Right renal pelvis (tissue), 4 donors: ENCODE measurements around the gene WWOX. TPM values are rescaled to one million over a fixed set of nuclear protein-coding genes. Genes with fewer than 3 reads are reported as not detected.

Experiments
- DNase-seq, 4 donors: peaks; one replicate each; pipeline ENCODE4 v3.0.0-alpha.2; 2013; ENCODE audit warnings: low read depth in 4 of 4, low spot score in 3 of 4, missing footprints in 1 of 4
- polyA plus RNA-seq, 4 donors: library from polyadenylated mRNA; unstranded; fragments of 120-200 nt; gene quantifications; one replicate each; pipeline ENCODE4 v1.2.1, GENCODE V29; 2013; ENCODE audit not compliant: insufficient read length in 4 of 4

Gene WWOX
- polyA plus RNA-seq, 4 donors, result 36.7 to 43.9 (median 38.5) TPM

DNA sequence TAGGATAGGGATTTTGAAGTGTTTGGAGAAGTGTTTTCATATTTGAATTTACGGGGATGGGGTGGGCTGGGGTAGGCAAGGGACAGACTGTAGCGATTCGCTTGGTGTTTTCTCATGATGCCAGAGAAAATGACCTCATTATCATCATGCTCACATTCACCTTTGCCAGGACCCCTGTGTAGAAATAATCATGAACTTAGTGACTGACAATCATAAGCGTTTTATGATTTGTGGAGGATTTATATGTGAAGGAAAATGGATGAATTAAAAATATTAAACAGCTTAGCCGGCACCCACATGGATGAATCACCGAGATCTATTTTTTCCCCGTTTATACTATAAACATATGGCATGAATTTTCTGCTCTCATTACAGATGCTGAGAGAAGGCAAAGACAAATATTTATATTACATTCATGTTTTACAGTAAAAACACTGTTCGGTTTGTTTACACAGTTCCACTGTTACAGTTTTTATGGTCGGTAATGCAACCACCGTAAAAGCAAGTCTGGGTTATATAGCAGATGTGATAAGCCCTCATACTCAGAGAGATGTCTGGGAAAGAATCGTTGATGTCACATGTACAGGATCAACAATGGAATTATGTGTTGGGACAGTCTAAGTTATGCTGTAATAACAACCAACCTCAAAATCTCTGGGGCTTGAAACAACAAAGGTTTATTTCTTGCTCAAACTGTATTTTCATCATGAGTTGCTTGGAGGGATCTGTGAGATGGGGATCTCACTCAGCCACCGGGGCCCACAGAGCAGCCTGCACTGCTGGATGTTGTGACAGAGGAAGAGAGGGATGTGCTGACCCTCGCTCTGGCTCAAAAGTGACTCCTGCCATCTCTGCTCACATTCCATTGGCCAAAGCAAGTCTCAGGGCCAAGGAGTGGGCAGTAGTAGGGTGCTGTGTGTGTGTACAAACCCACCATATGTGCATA lies 85.1 kb downstream of the WWOX start:
- no peak for DNase-seq

DNA sequence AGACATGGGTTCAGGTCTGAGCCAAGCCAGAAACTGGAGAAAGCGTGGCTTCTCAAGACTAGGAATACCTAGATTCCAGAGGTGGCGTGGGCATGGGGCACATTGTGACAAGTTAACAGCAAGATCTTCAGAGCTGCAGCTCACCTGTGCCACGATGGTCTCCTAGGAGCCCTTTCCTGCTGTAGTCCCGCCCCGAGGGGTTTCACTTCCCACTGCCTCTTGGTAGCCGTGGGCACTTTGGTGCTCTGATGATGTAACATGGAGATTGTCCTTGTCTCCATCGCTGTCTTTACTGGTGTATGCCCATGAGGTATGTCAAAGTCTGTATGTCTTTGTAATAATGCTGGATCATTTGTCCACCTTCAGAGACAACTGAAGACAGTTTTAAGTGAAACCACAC lies 89.7 kb downstream of the WWOX start:
- no peak for DNase-seq

DNA sequence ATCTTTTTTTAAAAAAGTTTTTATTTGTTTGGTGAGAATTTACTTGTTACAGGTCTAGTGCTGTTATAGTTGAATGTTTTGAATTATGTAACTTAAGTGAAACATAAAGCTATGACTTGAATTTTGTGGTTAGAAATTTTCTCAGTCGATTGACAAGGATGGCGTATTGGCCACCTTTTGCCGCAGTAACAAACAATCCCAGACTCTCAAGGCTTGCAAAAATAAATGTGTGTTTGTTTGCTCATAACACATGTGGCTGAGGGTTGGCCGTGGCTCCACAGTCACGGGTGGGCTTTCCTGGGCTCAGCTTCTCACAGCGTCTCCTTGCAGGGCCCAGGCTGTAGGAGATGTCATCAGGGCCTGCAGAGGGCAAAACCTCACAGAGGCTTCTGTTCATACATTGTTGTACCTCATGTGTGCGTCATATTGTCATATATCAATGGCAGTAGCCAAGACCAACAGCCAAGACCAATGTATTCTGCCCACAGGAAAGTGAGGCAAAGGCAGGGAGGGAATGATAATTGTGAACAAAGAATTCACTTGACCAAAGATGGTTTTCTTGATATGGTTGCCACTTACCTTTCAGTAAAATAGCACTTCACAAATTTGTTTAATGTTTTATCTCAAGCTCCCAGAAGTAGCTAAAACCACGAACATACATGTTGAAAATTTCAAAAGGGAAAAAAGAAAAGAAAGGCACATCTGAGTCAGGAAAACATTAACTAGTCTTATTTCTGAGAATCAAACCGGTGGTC lies 93.5 kb downstream of the WWOX start:
- no peak for DNase-seq

DNA sequence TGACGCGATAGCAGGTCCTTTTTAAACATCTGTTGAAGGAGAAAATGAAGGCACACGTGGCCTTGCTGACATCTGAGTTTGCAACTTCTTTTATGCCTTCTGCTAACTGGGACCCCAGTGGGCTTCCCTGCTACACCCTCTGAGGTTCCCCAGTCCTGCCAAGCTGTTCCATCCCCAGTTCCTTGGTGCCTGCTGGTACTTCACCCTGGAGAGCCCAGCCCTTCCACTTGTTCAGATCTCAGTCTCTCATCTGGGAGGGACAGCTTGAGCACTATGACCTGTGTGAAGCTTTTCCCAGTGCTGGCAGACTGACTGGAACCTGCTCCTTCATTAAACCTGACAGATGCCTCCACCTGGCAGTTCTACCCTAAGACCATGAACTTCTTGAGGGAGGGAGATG lies 95.5 kb downstream of the WWOX start:
- no peak for DNase-seq

DNA sequence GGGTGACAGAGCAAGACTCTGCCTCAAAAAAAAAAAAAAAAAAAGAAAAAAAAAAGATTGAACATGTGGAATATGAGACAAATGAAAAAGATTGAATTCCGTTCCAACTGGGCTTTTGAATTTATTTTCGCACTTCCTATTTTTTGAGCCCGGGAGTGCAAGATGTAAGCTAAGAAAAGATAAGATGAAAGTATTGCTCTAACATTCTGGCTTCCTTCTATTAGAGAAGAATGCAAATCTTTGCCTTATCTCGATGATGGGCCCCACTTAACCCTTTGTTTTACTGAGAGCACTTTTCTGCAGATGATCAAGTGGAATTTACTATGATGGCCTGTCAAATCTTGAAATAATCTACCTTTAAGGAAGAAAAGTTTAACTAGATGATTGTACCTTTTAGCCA lies 96.3 kb downstream of the WWOX start:
- no peak for DNase-seq

DNA sequence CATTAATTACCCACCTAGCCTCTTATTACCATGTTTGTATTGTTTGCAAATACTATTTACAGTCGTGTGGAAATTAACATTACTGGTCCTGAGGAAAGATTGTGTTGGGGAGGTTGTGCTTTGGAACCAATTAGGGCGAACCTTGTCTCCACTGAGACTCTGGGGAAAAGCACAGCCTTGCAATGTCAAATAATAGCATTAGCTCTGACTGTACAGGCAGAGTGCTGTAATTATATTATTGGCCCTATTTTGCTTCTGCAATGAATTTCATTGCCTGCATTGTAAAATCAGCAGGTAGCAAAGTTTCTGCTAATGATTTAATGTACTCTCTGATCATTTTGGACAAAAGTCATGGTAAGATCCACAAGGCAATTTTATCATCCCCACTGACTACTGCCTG lies 97.0 kb downstream of the WWOX start:
- no peak for DNase-seq

DNA sequence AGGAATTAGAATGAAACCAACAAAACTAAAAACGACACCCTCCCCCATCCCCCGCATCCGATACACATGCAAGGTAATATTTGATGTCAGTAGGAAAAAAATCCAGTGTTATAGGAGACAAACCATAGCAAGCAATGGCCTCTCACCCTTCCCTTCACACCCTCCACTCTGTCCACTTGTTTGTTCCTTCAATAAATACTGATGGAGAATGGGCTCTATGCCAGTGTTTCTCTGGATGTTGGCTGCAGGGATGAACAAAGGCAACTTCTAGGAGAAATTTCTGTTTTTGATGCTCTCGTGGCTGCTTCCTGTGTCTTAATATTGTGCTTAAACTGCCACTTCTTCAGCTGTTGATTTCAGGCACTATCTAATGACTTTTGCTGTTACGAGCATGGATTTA lies 98.8 kb downstream of the WWOX start:
- no peak for DNase-seq

DNA sequence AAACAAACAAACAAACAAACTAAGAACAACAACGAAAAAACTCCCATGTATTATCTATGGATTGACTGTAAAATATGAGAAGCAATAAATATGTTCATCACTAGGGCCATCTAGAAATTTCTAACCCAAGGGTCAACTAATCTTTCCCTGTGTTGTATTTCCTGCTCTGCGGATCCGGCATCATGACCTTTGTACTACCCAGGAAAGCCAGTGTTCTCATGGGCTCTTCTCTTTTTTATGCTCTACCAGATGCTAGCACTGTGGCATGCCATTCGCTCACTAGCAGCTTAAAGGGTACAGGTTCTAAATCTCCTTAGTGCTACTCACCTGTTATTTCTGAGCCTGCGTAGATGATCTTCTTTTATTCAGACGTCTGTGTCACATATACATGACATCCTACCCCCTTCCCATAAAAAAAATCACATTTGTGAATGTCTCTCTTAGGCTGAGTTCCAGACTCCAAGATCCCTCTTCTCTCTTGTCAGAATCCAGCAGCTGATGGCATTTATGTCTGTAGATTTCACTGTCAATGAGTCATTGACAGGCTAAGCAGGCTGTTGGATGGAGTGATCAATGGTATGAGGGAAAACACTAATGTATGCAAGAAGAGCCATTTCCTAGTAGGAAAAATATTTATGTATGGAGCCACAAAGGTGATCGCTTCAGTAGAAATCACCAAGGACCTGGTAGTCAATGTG lies 100.0 kb downstream of the WWOX start:
- no peak for DNase-seq

DNA sequence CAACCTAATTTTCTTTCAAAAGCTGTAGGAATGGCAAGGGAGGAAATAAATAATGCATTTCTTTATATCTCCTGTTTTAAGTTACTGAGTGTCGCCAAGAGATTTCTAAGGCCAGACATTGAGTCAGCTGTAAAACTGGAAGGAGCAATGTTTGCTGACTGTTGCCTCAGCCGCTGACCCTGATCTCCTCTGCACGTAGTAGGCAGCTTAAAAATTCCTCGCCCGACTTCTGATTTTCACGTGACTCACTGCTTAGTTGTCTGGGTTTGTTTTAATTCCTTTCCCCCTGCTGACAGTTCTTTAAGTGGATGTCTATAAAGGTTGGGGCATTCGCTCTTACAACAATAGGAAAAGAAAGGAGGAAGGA lies 100.6 kb downstream of the WWOX start:
- DNase-seq, result no peak

DNA sequence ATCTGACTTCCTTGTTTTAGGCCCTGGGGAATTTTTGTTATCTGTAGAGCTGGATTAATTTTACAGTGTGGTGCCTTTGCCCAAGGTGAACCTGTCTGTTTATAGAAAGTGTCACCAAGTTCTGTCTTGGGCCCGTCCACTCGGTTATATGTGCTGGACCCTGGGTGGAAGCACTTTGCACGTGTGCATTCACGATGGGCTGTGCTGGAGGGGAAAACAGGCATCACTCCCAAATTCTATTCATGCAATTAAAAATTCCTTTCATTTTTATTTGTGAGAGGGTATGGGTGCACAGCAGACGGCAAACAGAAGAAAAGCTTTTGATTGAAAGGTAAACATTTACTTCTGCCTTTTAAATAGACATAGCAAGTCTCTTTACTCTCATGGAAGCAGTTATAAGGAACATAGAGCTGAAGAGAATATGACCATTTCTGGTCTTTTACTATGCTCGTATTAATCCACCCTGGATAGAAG lies 101.2 kb downstream of the WWOX start:
- DNase-seq, result no peak

DNA sequence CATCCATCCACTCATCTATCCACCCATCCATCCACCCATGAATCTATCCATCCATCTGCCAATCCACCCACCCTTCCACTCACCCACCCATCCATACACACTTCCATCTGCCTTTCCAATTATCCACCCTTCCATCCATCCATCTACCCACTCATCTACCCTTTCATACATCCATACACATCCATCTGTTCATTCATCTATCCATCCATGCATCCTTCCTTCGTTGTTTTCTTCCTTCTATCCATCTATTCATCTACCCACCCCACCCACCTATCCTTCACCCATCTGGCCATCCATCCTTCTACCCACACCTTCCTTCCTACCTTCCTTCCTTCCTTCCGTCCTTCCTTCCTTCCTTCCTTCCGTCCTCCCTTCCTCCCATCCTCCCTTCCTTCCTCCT lies 106.1 kb downstream of the WWOX start:
- no peak for DNase-seq

DNA sequence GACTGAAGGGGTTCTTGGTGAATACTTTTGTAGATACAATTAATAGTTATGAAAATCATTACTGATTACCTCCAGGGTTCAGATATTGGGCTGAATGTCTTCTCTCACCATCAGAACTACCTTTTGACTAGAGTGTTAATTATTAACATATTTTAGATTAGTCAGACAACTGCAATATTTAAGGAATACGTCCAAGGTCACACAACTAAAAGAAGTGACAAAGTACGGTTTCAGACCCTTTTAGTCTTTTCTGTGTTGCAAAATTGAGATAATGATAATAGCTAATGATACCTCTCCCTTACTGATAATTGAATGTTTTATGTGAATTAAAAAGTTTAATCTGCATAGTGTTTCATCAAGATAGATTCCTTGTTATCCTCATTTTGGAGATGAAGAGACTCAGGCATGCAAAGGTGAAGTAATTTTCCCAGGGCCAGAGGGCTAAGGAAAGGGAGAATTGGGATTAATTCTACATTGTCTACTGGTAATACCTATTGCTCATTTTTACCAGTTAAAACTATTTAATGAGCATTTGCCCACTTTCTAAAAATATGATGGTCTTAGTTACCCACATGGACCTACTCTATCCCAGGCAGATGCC lies 107.3 kb downstream of the WWOX start:
- no peak for DNase-seq

DNA sequence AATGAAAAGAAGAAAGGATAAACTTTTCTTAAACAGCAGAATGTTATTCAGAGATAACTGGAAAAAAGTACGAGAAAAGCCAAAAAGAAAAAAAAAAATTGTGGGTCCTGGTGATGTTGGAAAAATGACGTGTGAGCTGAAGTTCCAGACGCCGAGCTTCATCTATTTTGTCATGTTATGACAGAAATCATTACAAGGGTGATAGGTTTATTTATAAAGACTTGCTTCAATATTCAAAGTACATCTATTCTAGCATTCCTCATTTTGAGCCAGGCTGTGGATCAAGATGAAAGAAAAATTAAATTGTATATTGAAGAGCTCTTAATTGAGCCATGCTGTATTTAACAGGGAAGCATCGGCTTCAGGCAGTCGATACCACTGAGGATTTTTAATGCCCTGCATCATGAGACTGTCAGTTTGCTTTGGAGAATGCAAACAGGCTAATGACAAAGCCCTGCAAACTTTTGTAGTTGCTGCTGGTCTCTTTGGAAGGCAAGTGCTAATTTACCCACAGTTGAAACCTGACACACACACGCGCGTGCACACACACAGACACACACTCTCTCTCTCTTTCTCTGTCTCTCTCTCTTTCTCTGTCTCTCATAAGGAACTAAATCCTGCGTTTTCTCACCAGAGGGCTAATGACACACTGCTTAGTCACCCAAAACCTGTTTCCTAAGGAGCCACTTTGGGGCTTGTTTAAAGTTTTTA lies 110.7 kb downstream of the WWOX start:
- DNase-seq, result no peak

DNA sequence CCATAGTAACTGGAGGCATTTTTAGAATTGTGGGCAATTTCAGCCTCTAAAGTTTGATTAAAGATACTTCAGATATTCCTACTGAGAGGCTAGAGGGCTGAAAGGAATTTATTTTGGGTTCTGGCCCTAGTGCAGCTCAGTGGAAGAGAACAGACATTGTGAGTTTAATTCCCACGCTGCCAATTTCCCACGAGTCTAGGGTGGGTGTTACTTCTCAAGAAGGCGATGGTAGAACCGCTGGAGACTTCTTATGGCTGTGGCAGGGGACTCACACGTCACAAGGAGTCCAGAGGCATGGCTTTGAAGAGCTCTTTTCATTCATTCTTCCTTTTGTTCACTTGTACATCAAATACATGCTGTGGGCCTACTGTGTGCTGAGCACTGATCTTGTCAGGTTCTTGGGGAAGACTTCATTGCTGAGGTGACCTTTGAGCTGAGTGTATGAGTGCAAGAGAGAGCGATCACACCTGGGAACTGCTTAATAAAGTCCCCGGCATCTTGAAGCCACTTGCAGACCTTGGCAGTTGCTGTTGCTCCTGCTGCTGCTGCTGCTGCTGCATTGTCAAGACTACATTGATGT lies 111.7 kb downstream of the WWOX start:
- no peak for DNase-seq

DNA sequence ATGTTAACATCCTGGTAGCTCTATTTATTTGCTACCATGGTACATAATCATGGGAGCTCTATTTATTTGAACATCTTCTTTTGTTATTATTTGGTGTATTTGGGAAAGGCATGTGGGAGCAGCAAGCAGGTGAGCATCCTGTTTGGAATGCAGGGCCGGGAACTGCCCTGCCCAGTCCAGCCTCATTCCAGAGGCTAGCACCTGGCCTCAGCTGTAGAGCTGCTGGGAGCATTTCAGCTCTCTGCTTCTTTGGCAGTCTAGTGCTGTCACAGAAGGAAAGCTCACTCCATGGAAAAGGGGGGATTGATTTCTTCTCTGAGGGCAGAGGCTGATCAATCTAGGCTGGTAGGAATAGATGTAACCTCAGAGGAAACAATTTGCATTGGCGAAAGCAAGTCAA lies 112.5 kb downstream of the WWOX start:
- no peak for DNase-seq

DNA sequence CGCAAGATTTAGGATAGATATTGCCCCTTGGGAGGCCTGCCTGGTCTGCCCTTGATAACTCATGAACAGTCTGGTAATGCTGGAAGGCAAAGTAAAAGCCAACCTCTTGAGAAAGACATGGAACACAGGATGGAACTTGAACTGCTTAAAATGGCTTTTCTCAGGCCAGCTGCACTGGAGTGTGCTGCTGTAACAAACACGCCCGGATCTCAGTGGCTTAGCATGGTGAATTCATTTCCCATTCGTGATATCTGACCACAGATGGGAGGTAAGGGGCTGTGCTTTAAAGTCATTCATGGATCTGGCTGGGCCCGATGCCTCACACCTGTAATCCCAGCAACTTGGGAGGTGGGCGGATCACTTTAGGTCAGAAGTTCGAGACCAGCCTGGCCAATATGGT lies 113.2 kb downstream of the WWOX start:
- DNase-seq, result no peak

DNA sequence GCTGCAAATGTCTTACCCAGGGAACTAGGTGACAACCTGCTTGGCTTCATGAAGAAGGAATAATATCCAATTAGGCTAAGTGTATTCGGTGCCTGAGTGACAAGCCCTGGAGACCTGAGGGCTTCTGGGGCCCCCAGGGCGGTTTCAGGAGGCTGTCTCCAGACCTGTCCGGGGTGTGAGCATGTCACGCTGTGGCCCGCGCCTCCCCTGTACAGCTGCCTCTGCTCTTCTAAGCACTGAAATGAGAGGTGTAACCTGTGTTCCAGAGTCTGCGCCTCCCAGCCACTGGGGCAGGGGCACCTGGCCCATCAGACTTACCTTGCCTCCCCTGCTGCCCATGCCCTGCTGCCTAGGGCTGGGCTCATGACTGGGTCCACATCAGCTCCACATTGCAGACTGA lies 114.3 kb downstream of the WWOX start:
- DNase-seq, result no peak

DNA sequence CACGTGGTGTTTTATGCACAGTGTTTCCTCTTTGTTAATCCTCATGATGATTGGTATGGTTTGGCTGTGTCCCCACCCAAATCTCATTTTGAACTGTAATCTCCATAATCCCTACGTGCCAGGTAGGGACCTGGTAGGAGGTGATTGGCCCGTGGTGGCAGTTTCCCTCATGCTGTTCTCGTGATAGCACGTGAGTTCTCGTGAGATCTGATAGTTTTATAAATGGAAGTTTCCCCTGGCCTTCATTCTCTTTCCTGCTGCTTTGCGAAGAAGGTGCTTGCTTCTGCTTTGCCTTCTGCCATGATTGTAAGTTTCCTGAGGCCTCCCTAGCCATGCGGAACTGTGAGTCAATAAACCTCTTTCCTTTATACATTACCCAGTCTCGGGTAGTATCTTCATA lies 115.8 kb downstream of the WWOX start:
- no peak for DNase-seq

DNA sequence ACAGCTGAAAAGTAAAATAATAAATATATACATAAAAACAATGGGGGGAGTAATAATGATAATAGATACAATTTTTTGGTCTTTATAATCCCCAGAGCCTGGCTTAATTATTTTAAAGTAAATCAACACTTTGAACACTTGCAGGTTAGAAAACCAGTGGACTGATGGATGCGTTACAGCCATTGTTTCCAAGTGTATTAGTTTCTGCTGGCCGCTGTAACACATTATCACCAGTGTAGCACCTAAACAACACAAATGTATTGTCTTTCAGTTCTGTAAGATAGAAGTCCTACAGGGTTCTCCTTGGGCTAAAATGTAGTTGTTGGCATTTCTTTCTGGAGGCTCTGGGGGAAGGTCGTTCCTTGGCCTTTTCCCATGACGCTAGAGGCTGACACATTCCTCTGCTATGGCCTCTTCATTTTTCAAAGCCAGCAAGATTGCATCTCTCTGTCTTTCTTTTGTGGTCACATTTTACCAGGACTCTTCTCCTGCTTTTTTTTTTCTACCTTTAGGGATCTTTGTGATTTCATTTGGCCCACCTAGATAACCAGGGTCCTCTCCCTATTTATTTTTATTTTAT lies 116.8 kb downstream of the WWOX start:
- no peak for DNase-seq

DNA sequence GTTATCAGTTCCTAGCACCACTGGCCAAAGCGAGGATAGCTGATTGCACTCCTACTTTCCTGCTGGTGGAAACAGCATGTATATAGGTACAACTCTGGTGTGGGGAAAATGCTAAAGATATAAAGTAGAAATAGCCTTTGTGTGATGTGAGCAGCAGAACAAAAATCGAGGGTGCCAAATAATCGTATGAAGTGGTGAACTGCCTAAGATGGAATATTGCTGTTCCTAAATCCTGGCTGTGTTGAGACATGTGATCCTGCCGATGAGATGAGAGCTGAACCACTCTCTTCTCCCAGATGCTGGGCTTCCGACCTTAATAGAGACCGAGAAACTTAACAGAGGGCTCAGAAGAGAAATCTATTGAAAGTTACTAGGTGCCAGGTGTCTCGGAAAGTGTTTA lies 117.8 kb downstream of the WWOX start:
- DNase-seq, result no peak
